ENCODE results near the gene HARBI1. TPM values are rescaled to one million over a fixed set of nuclear protein-coding genes. Genes with fewer than 3 reads are reported as not detected.
A peak's percentile ranks its signal among the peaks of the same experiment; 100 is the strongest.

The HARBI1 gene
- total and polyA plus RNA-seq, 2 of the 8 experiments (the other 6 are each of a cell fraction or from before 2014, with no cell fraction given) = 3.8 to 5.1 TPM

DNA sequence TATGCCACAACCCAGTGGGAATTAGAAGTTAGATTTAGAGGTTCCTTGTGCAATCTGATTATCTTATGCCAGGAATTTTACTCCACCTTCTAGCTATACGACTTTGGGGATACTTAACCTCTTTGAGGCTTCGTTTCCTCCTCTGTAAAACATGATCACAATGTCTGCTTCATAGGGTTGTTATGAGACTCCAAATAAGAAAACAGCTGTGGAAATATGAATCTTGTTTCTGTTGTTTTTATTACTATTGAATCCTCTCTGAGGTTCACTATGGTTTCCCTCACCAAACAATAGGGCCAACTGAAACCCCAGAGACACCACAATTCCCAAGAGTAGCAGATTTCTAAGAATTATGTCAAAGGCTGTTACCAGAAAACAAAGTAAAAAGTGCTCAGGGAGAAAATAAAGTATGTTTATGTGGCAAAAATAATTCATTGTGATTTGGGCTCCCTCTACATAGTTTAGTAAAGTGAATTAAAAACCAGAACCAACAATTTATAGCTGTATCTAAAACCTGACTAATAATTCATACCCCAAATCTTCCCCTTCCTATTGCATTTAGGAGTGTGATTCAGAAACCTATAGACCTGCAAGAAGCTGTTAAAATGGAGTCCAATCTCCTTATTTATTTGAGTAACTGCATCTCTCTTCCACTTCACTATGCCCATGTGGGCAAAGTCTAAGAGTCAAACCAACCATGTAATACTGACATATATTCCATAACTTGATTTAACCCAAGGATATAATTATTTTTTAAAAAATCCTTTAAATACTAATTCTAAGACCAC lies 61.6 kb downstream of the HARBI1 start:
- H3K23ac ChIP-seq (ENCODE audit: insufficient read length) = no peak overlapping the region
- H3K27ac ChIP-seq (ENCODE audit: low read depth, low read length) = no peak overlapping the region
- no peak overlapping the region for H2BK12ac ChIP-seq (ENCODE audit: low read depth, low read length)
- no peak overlapping the region for H2BK120ac ChIP-seq (replicated peaks; ENCODE audit: low read depth, low read length)
- no peak overlapping the region for H3K9ac ChIP-seq (replicated peaks in 1 of 4; ENCODE audit: extremely low read depth in 1 of 4, low read depth in 3 of 4, low read length in 3 of 4)
- WGBS, 2 experiments (ENCODE audit: extremely low coverage in 1 of 2, insufficient coverage in 1 of 2, insufficient read length in 1 of 2, insufficient replicate concordance in 2 of 2, low coverage in 1 of 2, low lambda C conversion rate in 2 of 2, missing lambda C conversion rate in 1 of 2) = 86% methylated on average over 2 of the region's 2 CpGs; no CpG with 5 or more reads in 1 of the 2 experiments
- H3K4ac ChIP-seq (replicated peaks; ENCODE audit: insufficient read length, low read depth, low read length) = no peak overlapping the region
- FAIRE-seq = no peak
- H3K56ac ChIP-seq (replicated peaks; ENCODE audit: insufficient read length, low read depth, low read length) = no peak overlapping the region
- H3K23me2 ChIP-seq (ENCODE audit: low read depth, low read length) = no peaks in the 10 kb centered on the region
- peaks cover 5 to 75% of the 10 kb centered on the region in 2 experiments; a peak in 3 of 4 replicates for H3K79me2 ChIP-seq (ENCODE audit: control insufficient read depth in 1 of 2, insufficient read depth in 2 of 2, low read length in 2 of 2)
- peaks cover 3% of the 10 kb centered on the region; the same call in 1 of the 2 replicates for H3K79me1 ChIP-seq (ENCODE audit: low read depth, low read length)
- peaks cover 0 to 11% (median 3%) of the 10 kb centered on the region in 4 experiments; a peak in 4 of 7 replicates for H3K4me1 ChIP-seq (replicated peaks in 1 of 4; ENCODE audit: control insufficient read depth in 3 of 4, insufficient read depth in 4 of 4, low read length in 3 of 4)
- H4K91ac ChIP-seq (replicated peaks; ENCODE audit: insufficient read length, low read length) = no peak overlapping the region
- no peak overlapping the region for H2AK5ac ChIP-seq (ENCODE audit: low read depth, low read length)
- H2BK5ac ChIP-seq (ENCODE audit: low read depth, low read length) = no peak overlapping the region
- H2BK15ac ChIP-seq (ENCODE audit: low read length) = no peak overlapping the region
- peak overlapping the region; percentile 21 for H4K5ac ChIP-seq (ENCODE audit: insufficient read length, low read depth, low read length)
- no peak overlapping the region for H3K14ac ChIP-seq (ENCODE audit: insufficient read length)
- H3K27me3 ChIP-seq (replicated peaks in 1 of 4; ENCODE audit: control insufficient read depth in 3 of 4, extremely low read depth in 1 of 4, insufficient read depth in 3 of 4, low read length in 3 of 4) = no peaks in the 10 kb centered on the region
- H3K36me3 ChIP-seq (ENCODE audit: control insufficient read depth in 2 of 4, insufficient read depth in 4 of 4, low read length in 3 of 4) = no peaks in the 10 kb centered on the region
- no peak overlapping the region for H2BK20ac ChIP-seq (ENCODE audit: low read length)
- H3K4me3 ChIP-seq (ENCODE audit: extremely low read depth in 1 of 4, insufficient read depth in 2 of 4, low read depth in 3 of 4, low read length in 4 of 4) = no peak overlapping the region
- H2AFZ ChIP-seq (ENCODE audit: low read length) = no peak overlapping the region
- H3K9me3 ChIP-seq (ENCODE audit: insufficient read depth in 2 of 2, low read depth in 1 of 2, low read length in 1 of 2) = no peaks in the 10 kb centered on the region
- peak overlapping the region in 1 of 2 experiments; percentile 62; a peak in 1 of 4 replicates for H3K4me2 ChIP-seq (ENCODE audit: insufficient read depth in 1 of 2, low read depth in 2 of 2, low read length in 2 of 2)
- no peaks in the 10 kb centered on the region for H4K20me1 ChIP-seq (replicated peaks in 1 of 2; ENCODE audit: control insufficient read depth in 1 of 2, insufficient read depth in 2 of 2, low read length in 2 of 2)
- ChIA-PET POLR2A (ENCODE audit: partially characterized antibody) (interaction anchor here (0.6 to 1.5 kb wide), 3 partner anchors 11 to 69 kb away, joined by 3 to 5 read pairs (median 3); partner anchors contain the start of gene AMBRA1), CTCF (ENCODE audit: partially characterized antibody) (interaction anchor here (0.7 to 1.7 kb wide), 9 partner anchors 11 to 203 kb away, joined by 3 to 7 read pairs (median 3); no protein-coding TSS in a partner anchor)
- no peak overlapping the region for H3K18ac ChIP-seq (ENCODE audit: extremely low read depth, low read length)
- H4K8ac ChIP-seq (ENCODE audit: extremely low read depth, insufficient read depth, low read length) = no peak overlapping the region
- DNase-seq (ENCODE audit: low read depth in 1 of 2, low spot score in 2 of 2) = no peak
- TF ChIP-seq SRF (IDR thresholded peaks at IDR 0.05; ENCODE audit: low read depth, low read length) = no peak
- no peak for TF ChIP-seq NANOG (IDR thresholded peaks at IDR 0.05; ENCODE audit: insufficient read depth, low read depth, low read length, poor library complexity, severe bottlenecking)
- no peak for TF ChIP-seq SP4 (IDR thresholded peaks at IDR 0.05; ENCODE audit: low read length)
- TF ChIP-seq EZH2 (IDR thresholded peaks at IDR 0.05; ENCODE audit: low read depth, low read length, severe bottlenecking) = no peak
- no peak for TF ChIP-seq CBX5 (IDR thresholded peaks at IDR 0.05; ENCODE audit: low read depth, low read length)
- no peak for TF ChIP-seq POLR2AphosphoS5 (IDR thresholded peaks at IDR 0.05; ENCODE audit: low read depth, low read length)
- no peak for TF ChIP-seq TEAD4 (IDR thresholded peaks at IDR 0.05; ENCODE audit: low read depth, low read length)
- TF ChIP-seq MAFK (IDR thresholded peaks at IDR 0.05; ENCODE audit: low read depth, low read length) = no peak
- no peak for TF ChIP-seq JUN (IDR thresholded peaks at IDR 0.05; ENCODE audit: low read depth, low read length)
- TF ChIP-seq KDM1A (IDR thresholded peaks at IDR 0.05; ENCODE audit: borderline replicate concordance, low read length) = no peak

All from H1 (cell line).